ENCODE results near the gene SLC7A1.

SLC7A1 gene

DNA sequence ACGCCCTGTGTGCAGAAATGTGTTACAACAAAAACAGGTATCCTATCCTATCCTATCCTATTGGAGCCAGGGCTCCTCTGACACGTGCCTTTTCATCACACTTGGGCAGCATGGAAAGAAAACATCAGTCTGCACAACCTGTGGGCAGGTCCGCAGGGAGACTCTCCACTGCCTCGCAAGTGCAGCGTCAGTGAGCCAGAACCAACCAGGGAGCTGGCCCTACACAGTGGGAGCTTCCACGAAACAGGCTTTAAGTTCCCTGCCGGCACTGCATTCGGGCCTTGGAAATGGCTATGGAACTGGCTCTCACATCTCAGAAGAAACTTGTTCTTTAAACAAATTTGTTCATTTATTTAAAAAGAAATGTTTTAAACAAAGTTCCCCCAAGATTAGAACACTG, 49.5 kb downstream of the SLC7A1 start:
- POLR2A ChIA-PET, result no interaction called here
- CTCF ChIA-PET, result no interaction called here
- TF ChIP-seq LEF1 (IDR thresholded peaks at IDR 0.05; ENCODE audit: borderline replicate concordance), result no peak
- no peak for TF ChIP-seq BHLHE40 (IDR thresholded peaks at IDR 0.05; ENCODE audit: borderline replicate concordance)
- TF ChIP-seq NFRKB (IDR thresholded peaks at IDR 0.05), result no peak
- no peak for TF ChIP-seq ELF4 (IDR thresholded peaks at IDR 0.05)
- no peak for TF ChIP-seq L3MBTL2 (conservative IDR thresholded peaks at IDR 0.05)
- TF ChIP-seq, protein P1, sequence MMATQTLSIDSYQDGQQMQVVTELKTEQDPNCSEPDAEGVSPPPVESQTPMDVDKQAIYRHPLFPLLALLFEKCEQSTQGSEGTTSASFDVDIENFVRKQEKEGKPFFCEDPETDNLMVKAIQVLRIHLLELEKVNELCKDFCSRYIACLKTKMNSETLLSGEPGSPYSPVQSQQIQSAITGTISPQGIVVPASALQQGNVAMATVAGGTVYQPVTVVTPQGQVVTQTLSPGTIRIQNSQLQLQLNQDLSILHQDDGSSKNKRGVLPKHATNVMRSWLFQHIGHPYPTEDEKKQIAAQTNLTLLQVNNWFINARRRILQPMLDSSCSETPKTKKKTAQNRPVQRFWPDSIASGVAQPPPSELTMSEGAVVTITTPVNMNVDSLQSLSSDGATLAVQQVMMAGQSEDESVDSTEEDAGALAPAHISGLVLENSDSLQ (IDR thresholded peaks at IDR 0.05), result no peak
- TF ChIP-seq ZNF384 (IDR thresholded peaks at IDR 0.05), result no peak
- TF ChIP-seq FOXM1 (IDR thresholded peaks at IDR 0.05; ENCODE audit: borderline replicate concordance), result no peak
- TF ChIP-seq SP1 (IDR thresholded peaks at IDR 0.05), result no peak
- no peak for TF ChIP-seq ARNT (IDR thresholded peaks at IDR 0.05)
- TF ChIP-seq SUZ12 (IDR thresholded peaks at IDR 0.05), result no peak
- no peak for TF ChIP-seq TARDBP (IDR thresholded peaks at IDR 0.05)
- no peak for TF ChIP-seq HDGF (IDR thresholded peaks at IDR 0.05; ENCODE audit: borderline replicate concordance)
- no peak for TF ChIP-seq CTBP1 (IDR thresholded peaks at IDR 0.05; ENCODE audit: borderline replicate concordance)
- DNase-seq (ENCODE audit: extremely low spot score), result no peak

DNA sequence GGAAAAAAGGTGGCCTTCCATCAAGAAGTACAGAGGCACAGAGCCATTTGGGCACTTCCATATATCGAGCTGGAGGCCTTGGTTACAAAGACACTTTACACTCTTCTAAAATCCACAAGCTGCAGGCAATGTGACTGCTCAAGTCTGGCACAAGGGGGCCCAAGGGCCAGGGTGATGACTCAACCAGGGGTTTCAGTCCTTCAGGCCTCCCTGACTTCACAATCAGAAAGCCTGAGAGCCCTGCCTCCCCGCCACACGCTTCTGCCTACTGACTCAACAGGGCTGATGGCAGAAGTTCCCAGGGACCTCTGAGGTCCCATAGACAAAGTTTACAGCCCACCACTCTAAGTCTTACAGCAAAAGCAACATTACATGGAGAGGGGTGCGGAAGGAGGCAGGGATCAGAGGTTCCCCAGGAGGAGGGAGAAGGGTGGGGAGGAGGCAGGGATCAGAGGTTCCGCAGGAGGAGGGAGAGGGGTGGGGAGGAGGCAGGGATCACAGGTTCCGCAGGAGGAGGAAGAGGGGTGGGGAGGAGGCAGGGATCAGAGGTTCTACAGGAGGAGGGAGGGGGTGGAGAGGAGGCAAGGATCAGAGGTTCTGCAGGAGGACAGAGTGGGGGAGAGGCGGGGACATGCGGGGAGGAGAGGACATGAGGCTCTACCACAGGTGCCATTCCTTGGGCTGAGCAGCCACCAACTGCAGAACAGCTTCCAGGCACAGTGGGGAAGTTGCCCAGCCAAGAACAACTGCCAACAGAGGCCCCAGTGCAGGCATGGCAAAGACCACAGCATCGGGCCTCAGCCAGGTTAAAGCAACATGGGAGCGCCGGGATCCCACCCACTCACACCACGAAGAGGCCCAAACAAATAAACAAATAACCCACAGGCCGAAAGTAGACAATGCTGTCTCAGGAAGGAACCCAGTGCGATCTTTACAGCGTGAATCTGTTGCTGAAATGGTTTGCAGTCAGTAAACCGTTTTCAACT, 52.0 kb downstream of the SLC7A1 start:
- POLR2A ChIA-PET, result interaction anchor here (0.6 kb wide), 1 partner anchor 12 kb away, joined by 5 read pairs; no protein-coding TSS in a partner anchor
- peak; percentile 16 for DNase-seq (ENCODE audit: extremely low spot score)
- CTCF ChIA-PET, result no interaction called here
- no peak for TF ChIP-seq FOXK2 (IDR thresholded peaks at IDR 0.05)
- TF ChIP-seq ARNT (IDR thresholded peaks at IDR 0.05), result no peak
- TF ChIP-seq, protein P1 (IDR thresholded peaks at IDR 0.05), result no peak
- TF ChIP-seq HDGF (IDR thresholded peaks at IDR 0.05; ENCODE audit: borderline replicate concordance), result no peak
- TF ChIP-seq FOXM1 (IDR thresholded peaks at IDR 0.05; ENCODE audit: borderline replicate concordance), result no peak
- no peak for TF ChIP-seq LEF1 (IDR thresholded peaks at IDR 0.05; ENCODE audit: borderline replicate concordance)
- TF ChIP-seq ELF4 (IDR thresholded peaks at IDR 0.05), result no peak
- TF ChIP-seq FOXA1 (IDR thresholded peaks at IDR 0.05), result no peak
- TF ChIP-seq ZNF384 (IDR thresholded peaks at IDR 0.05), result no peak

DNA sequence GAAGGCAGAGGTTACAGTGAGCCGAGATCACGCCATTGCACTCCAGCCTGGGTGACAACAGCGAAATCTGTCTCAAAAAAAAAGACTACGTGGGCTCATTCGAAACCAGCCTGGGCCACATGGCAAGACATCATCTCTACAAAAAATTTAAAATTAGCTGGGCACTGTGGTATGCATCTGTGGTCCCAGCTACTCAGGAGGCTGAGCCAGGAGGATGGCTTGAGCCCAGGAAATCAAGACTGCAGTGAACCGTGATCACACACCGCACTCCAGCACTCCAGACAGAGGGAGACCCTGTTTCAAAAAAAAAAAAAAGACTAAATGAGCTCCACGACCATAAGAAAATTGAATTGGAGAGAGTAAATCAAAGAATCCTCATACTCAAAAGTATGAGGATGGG, 53.1 kb downstream of the SLC7A1 start:
- no peak for TF ChIP-seq ARNT (IDR thresholded peaks at IDR 0.05)
- TF ChIP-seq SUZ12 (IDR thresholded peaks at IDR 0.05), result no peak
- TF ChIP-seq FOXA1 (IDR thresholded peaks at IDR 0.05), result no peak
- no peak for TF ChIP-seq L3MBTL2 (conservative IDR thresholded peaks at IDR 0.05)
- TF ChIP-seq CTBP1 (IDR thresholded peaks at IDR 0.05; ENCODE audit: borderline replicate concordance), result no peak
- TF ChIP-seq TARDBP (IDR thresholded peaks at IDR 0.05), result no peak

DNA sequence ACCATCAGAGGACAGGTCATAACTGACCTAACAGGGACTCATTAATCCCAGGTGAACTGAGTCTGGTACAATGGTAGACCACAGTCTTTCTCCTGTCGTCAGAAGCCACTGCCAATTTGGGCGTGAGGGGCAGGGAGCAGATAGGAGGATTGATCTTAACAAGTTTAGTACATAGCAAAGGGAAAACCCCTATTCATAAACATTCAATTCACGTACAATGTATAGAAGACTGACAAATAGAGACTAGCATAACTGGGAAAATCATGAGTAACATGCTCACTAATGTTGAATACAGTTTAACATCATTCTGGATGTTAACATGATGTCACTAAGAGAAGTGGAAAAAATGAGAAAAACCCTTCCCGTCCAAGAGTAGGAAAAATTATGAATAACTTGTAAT, 54.1 kb downstream of the SLC7A1 start:
- POLR2A ChIA-PET, result no interaction called here
- CTCF ChIA-PET, result no interaction called here
- no peak for TF ChIP-seq SP1 (IDR thresholded peaks at IDR 0.05)
- TF ChIP-seq TARDBP (IDR thresholded peaks at IDR 0.05), result no peak
- no peak for TF ChIP-seq SUZ12 (IDR thresholded peaks at IDR 0.05)
- no peak for TF ChIP-seq FOXM1 (IDR thresholded peaks at IDR 0.05; ENCODE audit: borderline replicate concordance)

More for the DNA sequence above, 53.1 kb downstream of the SLC7A1 start:
- ChIA-PET POLR2A (no interaction called here), CTCF (interaction anchor here (0.6 to 0.7 kb wide), 2 partner anchors 34 to 166 kb away, joined by 3 read pairs; no protein-coding TSS in a partner anchor)
- no peak for DNase-seq (ENCODE audit: extremely low spot score)

DNA sequence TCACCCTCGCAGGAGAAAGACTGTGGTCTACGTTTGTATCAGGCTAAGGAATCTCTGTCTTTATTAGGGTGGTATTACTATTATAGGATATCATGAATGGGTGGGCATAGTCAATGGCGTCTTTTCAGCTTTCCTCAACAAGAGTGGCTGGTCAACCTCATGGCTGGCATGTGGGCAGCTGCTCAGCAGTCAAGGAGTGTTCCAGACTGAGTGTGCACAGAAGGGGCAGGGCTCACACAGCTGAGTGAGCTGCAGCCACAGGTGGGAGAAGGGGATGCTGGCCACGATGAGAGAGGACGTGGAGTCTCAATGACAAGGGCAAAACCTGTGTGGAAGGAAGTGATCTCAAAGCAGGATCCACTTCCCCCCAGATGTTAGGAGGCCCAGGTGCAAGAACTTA, 54.7 kb downstream of the SLC7A1 start:
- ChIA-PET CTCF (no interaction called here), POLR2A (no interaction called here)
- TF ChIP-seq SP1 (IDR thresholded peaks at IDR 0.05), result no peak
- TF ChIP-seq, protein P1 (IDR thresholded peaks at IDR 0.05), result no peak
- no peak for TF ChIP-seq CTBP1 (IDR thresholded peaks at IDR 0.05; ENCODE audit: borderline replicate concordance)
- no peak for TF ChIP-seq ELF4 (IDR thresholded peaks at IDR 0.05)
- TF ChIP-seq FOXK2 (IDR thresholded peaks at IDR 0.05), result no peak
- TF ChIP-seq ARNT (IDR thresholded peaks at IDR 0.05), result no peak
- TF ChIP-seq NFRKB (IDR thresholded peaks at IDR 0.05), result no peak
- no peak for TF ChIP-seq BHLHE40 (IDR thresholded peaks at IDR 0.05; ENCODE audit: borderline replicate concordance)
- TF ChIP-seq ZNF384 (IDR thresholded peaks at IDR 0.05), result no peak
- TF ChIP-seq FOXA1 (IDR thresholded peaks at IDR 0.05), result no peak
- TF ChIP-seq FOXM1 (IDR thresholded peaks at IDR 0.05; ENCODE audit: borderline replicate concordance), result no peak
- no peak for TF ChIP-seq HDGF (IDR thresholded peaks at IDR 0.05; ENCODE audit: borderline replicate concordance)
- TF ChIP-seq SUZ12 (IDR thresholded peaks at IDR 0.05), result no peak
- no peak for TF ChIP-seq TARDBP (IDR thresholded peaks at IDR 0.05)
- TF ChIP-seq LEF1 (IDR thresholded peaks at IDR 0.05; ENCODE audit: borderline replicate concordance), result no peak
- TF ChIP-seq L3MBTL2 (conservative IDR thresholded peaks at IDR 0.05), result no peak
- DNase-seq (ENCODE audit: extremely low spot score), result no peak

More for the DNA sequence above, 54.1 kb downstream of the SLC7A1 start:
- no peak for DNase-seq (ENCODE audit: extremely low spot score)

DNA sequence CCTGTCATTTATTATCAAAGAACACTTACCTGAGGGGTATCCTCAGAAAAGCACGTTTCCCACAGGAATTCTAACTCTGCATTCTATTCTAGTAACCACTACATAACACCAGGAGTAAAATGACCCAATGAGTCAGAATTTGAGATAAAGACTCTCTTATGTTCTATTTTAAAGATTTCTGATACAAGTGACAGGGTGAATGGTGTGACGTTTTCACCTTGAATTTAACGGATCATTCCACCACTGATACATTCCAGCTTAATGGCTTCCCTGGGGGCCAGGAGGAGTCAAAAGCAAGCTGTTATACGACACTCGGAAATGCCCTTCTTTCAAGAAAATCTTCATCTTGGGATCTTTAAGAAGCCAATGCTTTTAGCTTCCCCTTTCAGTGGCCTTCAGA, 55.2 kb downstream of the SLC7A1 start:
- POLR2A ChIA-PET, result no interaction called here
- CTCF ChIA-PET, result no interaction called here
- TF ChIP-seq TARDBP (IDR thresholded peaks at IDR 0.05), result no peak
- no peak for TF ChIP-seq BHLHE40 (IDR thresholded peaks at IDR 0.05; ENCODE audit: borderline replicate concordance)
- no peak for TF ChIP-seq FOXA1 (IDR thresholded peaks at IDR 0.05)
- no peak for TF ChIP-seq ARNT (IDR thresholded peaks at IDR 0.05)
- TF ChIP-seq SP1 (IDR thresholded peaks at IDR 0.05), result no peak
- no peak for TF ChIP-seq NFRKB (IDR thresholded peaks at IDR 0.05)
- TF ChIP-seq ZNF384 (IDR thresholded peaks at IDR 0.05), result no peak
- TF ChIP-seq CTBP1 (IDR thresholded peaks at IDR 0.05; ENCODE audit: borderline replicate concordance), result no peak
- no peak for TF ChIP-seq L3MBTL2 (conservative IDR thresholded peaks at IDR 0.05)
- TF ChIP-seq, protein P1 (IDR thresholded peaks at IDR 0.05), result no peak
- TF ChIP-seq HDGF (IDR thresholded peaks at IDR 0.05; ENCODE audit: borderline replicate concordance), result no peak
- no peak for DNase-seq (ENCODE audit: extremely low spot score)
